Measurements from ENCODE around the gene COL18A1.
"Not testable (repeated sequence)": the region's sequence is repeated elsewhere in the genome, so short reads cannot be mapped to it uniquely, and the experiment has no call there.

COL18A1 gene

GRCh38 chr21:45522381-45522780 lies 117.4 kb downstream of the COL18A1 start:
- DNase-seq (ENCODE audit: low read depth), result no peak

- DNase-seq (ENCODE audit: low read depth), result no peak
Observed at GRCh38 chr21:45522986-45523385, 118.0 kb downstream of the COL18A1 start.

- no peak for DNase-seq (ENCODE audit: low read depth)
Observed at GRCh38 chr21:45523411-45524101, 118.6 kb downstream of the COL18A1 start.

GRCh38 chr21:45524756-45525152 lies 119.8 kb downstream of the COL18A1 start:
- no peak for DNase-seq (ENCODE audit: low read depth)

GRCh38 chr21:45525153-45525909 lies 120.4 kb downstream of the COL18A1 start:
- no peak for DNase-seq (ENCODE audit: low read depth)

GRCh38 chr21:45525910-45526306 lies 120.9 kb downstream of the COL18A1 start:
- DNase-seq (ENCODE audit: low read depth), result no peak

- DNase-seq (ENCODE audit: low read depth), result not testable (repeated sequence)
Observed at GRCh38 chr21:45527151-45527999, 122.4 kb downstream of the COL18A1 start.

- no peak for DNase-seq (ENCODE audit: low read depth)
Observed at GRCh38 chr21:45528028-45528705, 123.2 kb downstream of the COL18A1 start.

GRCh38 chr21:45528981-45529784 lies 124.2 kb downstream of the COL18A1 start:
- DNase-seq (ENCODE audit: low read depth), result no peak

- DNase-seq (ENCODE audit: low read depth), result no peak
Observed at GRCh38 chr21:45529785-45530422, 124.9 kb downstream of the COL18A1 start.

GRCh38 chr21:45530423-45531113 lies 125.6 kb downstream of the COL18A1 start:
- DNase-seq (ENCODE audit: low read depth), result no peak

GRCh38 chr21:45531114-45531392 lies 126.1 kb downstream of the COL18A1 start:
- DNase-seq (ENCODE audit: low read depth), result not testable (repeated sequence)

- DNase-seq (ENCODE audit: low read depth), result no peak
Observed at GRCh38 chr21:45531393-45532215, 126.6 kb downstream of the COL18A1 start.

- no peak for DNase-seq (ENCODE audit: low read depth)
Observed at GRCh38 chr21:45532826-45533360, 127.9 kb downstream of the COL18A1 start.

- no peak for DNase-seq (ENCODE audit: low read depth)
Observed at GRCh38 chr21:45533361-45533845, 128.4 kb downstream of the COL18A1 start.

GRCh38 chr21:45533846-45534635 lies 129.1 kb downstream of the COL18A1 start:
- DNase-seq (ENCODE audit: low read depth), result no peak

GRCh38 chr21:45534636-45535331 lies 129.8 kb downstream of the COL18A1 start:
- no peak for DNase-seq (ENCODE audit: low read depth)

Data from stimulated activated CD8-positive, alpha-beta memory T cell treated with anti-CD3 and anti-CD28 coated beads, Interleukin-15, amount 100 ng/mL, for 1 hour (primary cell).